ENCODE measurements around the gene PDPK1. TPM values are rescaled to one million over a fixed set of nuclear protein-coding genes. Genes with fewer than 3 reads are reported as not detected.
A peak's percentile ranks its signal among the peaks of the same experiment; 100 is the strongest.

Gene PDPK1
- total and polyA plus RNA-seq, 10 donors: 6.2 to 74.5 (median 48.7) TPM

DNA sequence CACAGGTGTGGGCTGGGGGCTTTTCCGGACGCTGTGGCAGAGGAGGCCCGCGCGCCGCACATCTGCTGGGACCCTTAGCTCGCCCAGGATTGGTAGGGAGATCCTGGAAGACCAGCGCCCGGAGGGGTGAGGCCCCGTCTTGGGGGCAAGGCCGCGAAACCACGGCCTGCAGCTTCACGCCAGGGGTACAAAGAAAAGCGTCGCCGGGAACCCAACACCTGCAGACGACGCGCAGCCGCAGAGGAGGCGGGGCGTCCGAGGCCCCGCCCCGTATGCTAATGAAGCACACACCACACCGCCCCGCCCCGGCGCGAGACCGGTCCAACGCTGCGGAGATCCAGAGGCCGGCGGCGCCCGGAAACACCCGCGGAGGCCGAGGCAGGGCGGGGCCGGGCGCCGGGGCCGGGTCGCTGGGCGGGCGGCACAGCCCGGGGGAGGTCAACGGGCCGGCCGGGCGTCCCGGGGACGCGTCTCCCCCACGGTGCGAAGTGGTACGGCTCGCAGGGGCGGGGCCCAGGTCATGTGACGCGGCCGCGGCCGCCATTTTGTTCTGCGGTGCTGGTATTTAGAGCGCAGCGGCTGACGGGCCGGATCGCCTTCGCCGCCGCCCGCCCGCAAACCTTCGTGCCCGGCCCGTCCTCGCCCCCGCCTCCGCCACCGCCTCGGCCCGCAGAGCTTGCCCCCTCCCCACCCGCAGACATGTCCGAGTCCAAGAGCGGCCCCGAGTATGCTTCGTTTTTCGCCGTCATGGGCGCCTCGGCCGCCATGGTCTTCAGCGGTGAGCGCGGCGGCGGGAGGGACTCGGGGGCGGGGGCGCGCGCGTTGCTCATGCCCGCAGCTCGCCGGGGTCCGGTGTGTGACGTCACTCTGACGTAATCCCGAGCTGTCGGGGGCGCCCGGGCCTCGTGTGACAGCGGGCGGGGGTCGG lies 24.2 kb upstream of the PDPK1 start, which contains the start of gene ATP6V0C:
ATP6V0C (plus strand) TSS at position 548 of the 928 bp plus-strand sequence; CDS start at position 700, 152 bp downstream.
- peak within 1 kb of the TSS; percentile 97 to 100 (median 100) for H3K27ac ChIP-seq
- H3K36me3 ChIP-seq: peaks cover 0 to 20% (median 0%) of the 10 kb centered on the region in 6 donors
- H3K4me1 ChIP-seq: peaks cover 44 to 90% (median 82%) of the 10 kb centered on the region in 6 donors
- TF ChIP-seq, protein P1, sequence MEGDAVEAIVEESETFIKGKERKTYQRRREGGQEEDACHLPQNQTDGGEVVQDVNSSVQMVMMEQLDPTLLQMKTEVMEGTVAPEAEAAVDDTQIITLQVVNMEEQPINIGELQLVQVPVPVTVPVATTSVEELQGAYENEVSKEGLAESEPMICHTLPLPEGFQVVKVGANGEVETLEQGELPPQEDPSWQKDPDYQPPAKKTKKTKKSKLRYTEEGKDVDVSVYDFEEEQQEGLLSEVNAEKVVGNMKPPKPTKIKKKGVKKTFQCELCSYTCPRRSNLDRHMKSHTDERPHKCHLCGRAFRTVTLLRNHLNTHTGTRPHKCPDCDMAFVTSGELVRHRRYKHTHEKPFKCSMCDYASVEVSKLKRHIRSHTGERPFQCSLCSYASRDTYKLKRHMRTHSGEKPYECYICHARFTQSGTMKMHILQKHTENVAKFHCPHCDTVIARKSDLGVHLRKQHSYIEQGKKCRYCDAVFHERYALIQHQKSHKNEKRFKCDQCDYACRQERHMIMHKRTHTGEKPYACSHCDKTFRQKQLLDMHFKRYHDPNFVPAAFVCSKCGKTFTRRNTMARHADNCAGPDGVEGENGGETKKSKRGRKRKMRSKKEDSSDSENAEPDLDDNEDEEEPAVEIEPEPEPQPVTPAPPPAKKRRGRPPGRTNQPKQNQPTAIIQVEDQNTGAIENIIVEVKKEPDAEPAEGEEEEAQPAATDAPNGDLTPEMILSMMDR (IDR thresholded peaks at IDR 0.05 in 8 of 11, conservative IDR thresholded peaks at IDR 0.05 in 3 of 11): no peak
- TF ChIP-seq POLR2A (IDR thresholded peaks at IDR 0.05) (peak; percentile 61 to 91 (median 87)), POLR2AphosphoS5 (IDR thresholded peaks at IDR 0.05) (peak; percentile 95 to 98 (median 95))
- no peaks in the 10 kb centered on the region for H3K9me3 ChIP-seq
- peak; percentile 97 for DNase-seq
- intact Hi-C loops (cut with DNase I; ENCODE audit: low total_unique reads): no loop called here
- H3K4me3 ChIP-seq: peak within 1 kb of the TSS; percentile 77 to 97 (median 80)
- H3K27me3 ChIP-seq (replicated peaks in 1 of 7): no peaks in the 10 kb centered on the region
- 0 to 3% (median 1%) methylated on average over 47 to 122 of the region's 122 CpGs for WGBS, 5 donors

DNA sequence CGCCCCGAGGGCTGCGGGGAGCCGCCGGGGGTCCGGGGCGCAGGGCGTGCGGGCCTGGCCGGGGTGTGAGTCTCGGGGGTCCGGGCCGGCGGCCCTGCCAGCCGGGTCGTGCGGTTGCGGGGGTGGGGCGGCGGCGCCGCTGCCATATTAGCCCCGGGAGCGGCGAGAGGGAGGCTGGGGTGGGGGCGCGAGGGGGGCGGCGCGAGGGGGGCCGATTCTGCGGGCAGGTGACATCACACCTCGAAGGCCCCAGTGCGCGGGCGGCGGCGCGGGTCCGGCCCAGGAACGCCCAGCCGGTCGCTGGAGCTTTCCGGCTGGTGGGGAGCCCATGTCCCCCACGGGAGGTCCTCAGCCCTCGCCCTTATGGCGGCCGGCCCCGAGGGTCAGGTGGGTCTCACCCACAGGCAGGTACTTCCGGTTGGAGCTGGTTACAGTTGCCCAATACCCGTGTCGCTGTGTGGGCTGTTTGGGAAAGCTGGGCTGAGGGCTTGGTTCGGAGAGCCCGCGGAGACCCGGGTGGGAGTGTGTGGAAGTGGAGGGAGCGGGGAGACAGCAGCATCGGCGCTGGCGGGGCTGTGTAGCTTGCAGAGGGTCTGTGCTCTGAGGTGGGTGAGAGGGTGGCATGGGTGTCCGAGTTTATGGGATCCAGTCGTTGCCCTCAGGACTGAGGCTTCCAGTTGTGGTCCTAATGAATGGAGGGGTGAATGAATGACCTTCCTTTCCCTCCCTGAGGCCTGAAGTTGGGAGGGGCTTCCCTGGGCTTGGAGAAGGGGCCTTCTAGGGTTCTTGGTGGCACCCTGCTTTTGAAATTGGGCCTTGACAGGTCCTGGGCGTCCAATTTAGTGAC lies 23.3 kb upstream of the PDPK1 start:
- Histone ChIP-seq H3K27ac (peak overlapping the region; percentile 97 to 100 (median 100)), H3K27me3 (replicated peaks in 1 of 7) (no peaks in the 10 kb centered on the region), H3K4me1 (peaks cover 53 to 90% (median 82%) of the 10 kb centered on the region in 6 donors), H3K4me3 (peak overlapping the region; percentile 77 to 97 (median 80)), H3K9me3 (no peaks in the 10 kb centered on the region), H3K36me3 (peaks cover 0 to 29% (median 5%) of the 10 kb centered on the region in 6 donors)
- peak; percentile 91 for DNase-seq
- 0 to 1% (median 0%) methylated on average over 13 to 63 of the region's 63 CpGs for WGBS, 5 donors
- TF ChIP-seq POLR2AphosphoS5 (IDR thresholded peaks at IDR 0.05) (peak in 1 of 3 donors; percentile 15), POLR2A (IDR thresholded peaks at IDR 0.05) (no peak)
- intact Hi-C loops (cut with DNase I; ENCODE audit: low total_unique reads): no loop called here

DNA sequence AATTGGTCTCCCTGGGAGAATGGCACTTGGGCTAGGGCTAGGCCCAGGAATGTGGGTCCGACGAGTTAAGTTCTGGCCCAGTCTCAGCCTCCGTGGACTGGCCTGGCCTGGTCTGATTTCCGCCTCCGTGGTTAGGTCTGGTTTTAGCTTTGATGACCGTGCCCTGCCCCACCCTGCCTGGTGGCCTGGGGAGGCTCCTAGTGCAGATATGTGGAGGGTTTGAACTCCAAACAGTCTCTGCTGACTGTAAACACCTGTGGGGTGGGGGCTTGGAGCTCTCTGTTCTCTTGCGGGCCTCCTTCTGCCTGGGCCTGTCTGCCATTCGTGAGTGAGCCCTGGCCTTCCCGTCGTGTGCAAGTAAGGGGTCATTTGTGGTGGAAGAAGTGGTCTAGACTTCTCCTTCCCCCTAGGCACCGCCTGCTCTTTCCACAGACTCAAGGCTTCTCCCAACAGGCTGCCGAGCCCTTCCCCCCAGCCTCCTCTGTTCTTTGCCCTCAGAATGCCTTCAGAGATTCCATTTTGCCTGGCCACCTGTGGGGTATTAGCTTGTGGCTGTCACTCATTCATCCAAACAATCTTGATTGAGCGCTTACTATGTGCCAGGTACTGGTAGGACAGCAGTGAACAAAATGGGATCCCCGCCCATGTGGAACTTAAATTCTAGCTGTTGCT lies 22.5 kb upstream of the PDPK1 start:
- peak overlapping the region; percentile 77 to 97 (median 80) for H3K4me3 ChIP-seq
- peak overlapping the region; percentile 97 to 100 (median 100) for H3K27ac ChIP-seq
- 23 to 37% (median 28%) methylated on average over 11 to 14 of the region's 14 CpGs for WGBS, 5 donors
- TF ChIP-seq, protein P1 (IDR thresholded peaks at IDR 0.05 in 8 of 11, conservative IDR thresholded peaks at IDR 0.05 in 3 of 11): no peak
- peak in 2 of 3 donors; percentile 35 to 43 for TF ChIP-seq POLR2AphosphoS5 (IDR thresholded peaks at IDR 0.05)
- H3K4me1 ChIP-seq: peaks cover 53 to 88% (median 80%) of the 10 kb centered on the region in 6 donors
- H3K9me3 ChIP-seq: no peaks in the 10 kb centered on the region
- DNase-seq: peak; percentile 79
- no peaks in the 10 kb centered on the region for H3K27me3 ChIP-seq (replicated peaks in 1 of 7)
- H3K36me3 ChIP-seq: peaks cover 0 to 33% (median 6%) of the 10 kb centered on the region in 6 donors
- intact Hi-C loops (cut with DNase I; ENCODE audit: low total_unique reads): no loop called here

Measured in spleen (tissue), 11 donors.